Testis (tissue), 3 donors: ENCODE results near the gene TLR2. TPM values are rescaled to one million over a fixed set of nuclear protein-coding genes. Genes with fewer than 3 reads are reported as not detected.

Experiments used
- DNase-seq: peaks from one replicate; pipeline ENCODE4 v3.0.0-alpha.2; 2019
- H3K27ac ChIP-seq, 2 donors: fragments of 200-600 bp; sonication (generic); one replicate each; pipeline ENCODE4 v1.5.1; 2019
- H3K27me3 ChIP-seq: fragments of 200-600 bp; sonication (generic); one replicate; pipeline ENCODE4 v1.5.1; 2019
- H3K36me3 ChIP-seq: fragments of 200-600 bp; sonication (generic); one replicate; pipeline ENCODE4 v1.5.1; 2017; ENCODE audit warnings: low read depth; ENCODE audit errors: missing control alignments
- H3K4me1 ChIP-seq: fragments of 200-600 bp; sonication (generic); one replicate; pipeline ENCODE4 v1.5.1; 2019
- H3K4me3 ChIP-seq, 2 donors: fragments of 200-600 bp; sonication (generic); one replicate each; pipeline ENCODE4 v1.5.1; 2017 to 2019
- H3K9me3 ChIP-seq: fragments of 200-600 bp; sonication (generic); one replicate; pipeline ENCODE4 v1.5.1; 2017
- CTCF ChIP-seq, 3 experiments: fragments of 450-650 bp in 2 of 3; fragments of 200-600 bp in 1 of 3; sonication (generic) in 1 of 3; IDR thresholded peaks; one replicate each; pipeline ENCODE4 v1.5.1; 2016 to 2019; ENCODE audit warnings: antibody characterized with exemption in 3 of 3, mild to moderate bottlenecking in 2 of 3, moderate library complexity in 1 of 3
- POLR2A ChIP-seq: fragments of 450-650 bp; IDR thresholded peaks from one replicate; pipeline ENCODE4 v1.6.1; 2017; ENCODE audit warnings: antibody characterized with exemption, mild to moderate bottlenecking, moderate library complexity
- WGBS, 2 donors: methylation state at CpG; one replicate each; pipeline ENCODE4 v1.1.5; 2018; 5-methylcytosine and 5-hydroxymethylcytosine counted together
- intact Hi-C: fragments of 100-400 bp; cut with DNase I; formaldehyde crosslinking; loops from one replicate; pipeline ENCODE4 v1.15.1; 2023; ENCODE audit warnings: low total_unique reads
- polyA plus RNA-seq: library from polyadenylated mRNA; stranded (reverse); fragments of 350-450 nt; fragmentation: Illumina TruSeq; extraction: RNeasy Lipid Tissue Mini Kit (QIAGEN cat#74804); gene quantifications from one replicate; pipeline ENCODE4 v1.2.3, GENCODE V29; 2014; ENCODE audit warnings: low read depth, low replicate concordance; ENCODE audit not compliant: insufficient read depth
- total RNA-seq, 2 donors: library from RNA; depleted of rRNA; stranded (reverse); fragments of >200 nt; gene quantifications; one replicate each; pipeline ENCODE4 v1.2.3, GENCODE V29; 2016

Gene TLR2
- total and polyA plus RNA-seq, 3 donors from 2014 or later: 5.4 to 12.0 (median 8.7) TPM

GRCh38 chr4:153745651-153746050, 61.6 kb downstream of the TLR2 start:
- no peak overlapping the region for H3K4me3 ChIP-seq
- H3K4me1 ChIP-seq: no peaks in the 10 kb centered on the region
- no peaks in the 10 kb centered on the region for H3K36me3 ChIP-seq
- no peaks in the 10 kb centered on the region for H3K9me3 ChIP-seq
- intact Hi-C loops: no loop called here
- H3K27ac ChIP-seq: no peak overlapping the region
- no peaks in the 10 kb centered on the region for H3K27me3 ChIP-seq
- DNase-seq: no peak
- TF ChIP-seq POLR2A (no peak), CTCF (IDR thresholded peaks at IDR 0.05) (no peak)

GRCh38 chr4:153747406-153747955, 63.4 kb downstream of the TLR2 start:
- H3K4me3 ChIP-seq: no peak overlapping the region
- 62 to 70% methylated on average over 4 of the region's 4 CpGs for WGBS, 2 donors
- DNase-seq: no peak
- H3K27ac ChIP-seq: no peak overlapping the region
- intact Hi-C loops: no loop called here
- H3K4me1 ChIP-seq: no peaks in the 10 kb centered on the region
- TF ChIP-seq CTCF (IDR thresholded peaks at IDR 0.05): no peak
- no peak for TF ChIP-seq POLR2A
- H3K27me3 ChIP-seq: no peaks in the 10 kb centered on the region
- no peaks in the 10 kb centered on the region for H3K9me3 ChIP-seq
- no peaks in the 10 kb centered on the region for H3K36me3 ChIP-seq

GRCh38 chr4:153748378-153748777, 64.3 kb downstream of the TLR2 start:
- intact Hi-C loops: no loop called here
- no peak overlapping the region for H3K27ac ChIP-seq
- 70 to 85% methylated on average over 6 of the region's 6 CpGs for WGBS, 2 donors
- no peaks in the 10 kb centered on the region for H3K36me3 ChIP-seq
- H3K4me3 ChIP-seq: no peak overlapping the region
- TF ChIP-seq CTCF (IDR thresholded peaks at IDR 0.05) (no peak), POLR2A (no peak)
- no peaks in the 10 kb centered on the region for H3K9me3 ChIP-seq
- no peaks in the 10 kb centered on the region for H3K27me3 ChIP-seq
- H3K4me1 ChIP-seq: no peaks in the 10 kb centered on the region
- DNase-seq: no peak

GRCh38 chr4:153750197-153750817, 66.2 kb downstream of the TLR2 start:
- TF ChIP-seq CTCF (IDR thresholded peaks at IDR 0.05) (peak; percentile 45 to 52 (median 47)), POLR2A (no peak)
- H3K4me1 ChIP-seq: no peaks in the 10 kb centered on the region
- peak; percentile 57 for DNase-seq
- intact Hi-C loops: no loop called here
- H3K4me3 ChIP-seq: no peak overlapping the region
- H3K27ac ChIP-seq: no peak overlapping the region
- no peaks in the 10 kb centered on the region for H3K36me3 ChIP-seq
- WGBS, 2 donors: 44 to 53% methylated on average over 5 of the region's 5 CpGs
- H3K27me3 ChIP-seq: no peaks in the 10 kb centered on the region
- no peaks in the 10 kb centered on the region for H3K9me3 ChIP-seq

- 75 to 79% methylated on average over 2 of the region's 2 CpGs for WGBS, 2 donors
- intact Hi-C loops: no loop called here
These were observed 71.1 kb downstream of the TLR2 start for GRCh38 chr4:153755186-153755585.

More at GRCh38 chr4:153755186-153755585, 71.1 kb downstream of the TLR2 start:
- no peak for TF ChIP-seq POLR2A
- TF ChIP-seq CTCF (IDR thresholded peaks at IDR 0.05): no peak
- Histone ChIP-seq H3K9me3 (no peaks in the 10 kb centered on the region), H3K36me3 (no peaks in the 10 kb centered on the region), H3K27ac (no peak overlapping the region), H3K4me3 (no peak overlapping the region), H3K27me3 (no peaks in the 10 kb centered on the region), H3K4me1 (no peaks in the 10 kb centered on the region)
- DNase-seq: no peak
